Duodenal mucosa (tissue), 2 donors: ENCODE data around the gene AGFG2.
"Not testable (repeated sequence)": the region's sequence is repeated elsewhere in the genome, so short reads cannot be mapped to it uniquely, and the experiment has no call there.

Source experiments
- H3K27ac ChIP-seq: one replicate; pipeline ENCODE4 v1.7.0; 2013; ENCODE audit warnings: low read depth, low read length
- H3K27me3 ChIP-seq, 2 donors: one replicate each; pipeline ENCODE4 v1.7.0; 2013; ENCODE audit warnings: low read length in 2 of 2, control low read depth in 1 of 2; ENCODE audit not compliant: insufficient read depth in 2 of 2, control insufficient read depth in 1 of 2
- H3K36me3 ChIP-seq, 2 donors: one replicate each; pipeline ENCODE4 v1.7.0; 2013; ENCODE audit warnings: low read length in 2 of 2, control low read depth in 1 of 2; ENCODE audit not compliant: insufficient read depth in 2 of 2, control insufficient read depth in 1 of 2
- H3K4me1 ChIP-seq, 2 donors: one replicate each; pipeline ENCODE4 v1.7.0; 2013; ENCODE audit warnings: low read length in 2 of 2, control low read depth in 1 of 2; ENCODE audit not compliant: insufficient read depth in 2 of 2, control insufficient read depth in 1 of 2
- H3K4me3 ChIP-seq, 2 donors: one replicate each; pipeline ENCODE4 v1.7.0; 2013; ENCODE audit warnings: low read length in 2 of 2, low read depth in 1 of 2
- H3K9ac ChIP-seq, 2 donors: one replicate each; pipeline ENCODE4 v1.7.0; 2013; ENCODE audit warnings: low read length in 2 of 2, low read depth in 1 of 2
- H3K9me3 ChIP-seq, 2 donors: one replicate each; pipeline ENCODE4 v1.7.0; 2013; ENCODE audit warnings: low read length in 2 of 2, control low read depth in 1 of 2; ENCODE audit not compliant: control insufficient read depth in 1 of 2

AGFG2 gene

DNA sequence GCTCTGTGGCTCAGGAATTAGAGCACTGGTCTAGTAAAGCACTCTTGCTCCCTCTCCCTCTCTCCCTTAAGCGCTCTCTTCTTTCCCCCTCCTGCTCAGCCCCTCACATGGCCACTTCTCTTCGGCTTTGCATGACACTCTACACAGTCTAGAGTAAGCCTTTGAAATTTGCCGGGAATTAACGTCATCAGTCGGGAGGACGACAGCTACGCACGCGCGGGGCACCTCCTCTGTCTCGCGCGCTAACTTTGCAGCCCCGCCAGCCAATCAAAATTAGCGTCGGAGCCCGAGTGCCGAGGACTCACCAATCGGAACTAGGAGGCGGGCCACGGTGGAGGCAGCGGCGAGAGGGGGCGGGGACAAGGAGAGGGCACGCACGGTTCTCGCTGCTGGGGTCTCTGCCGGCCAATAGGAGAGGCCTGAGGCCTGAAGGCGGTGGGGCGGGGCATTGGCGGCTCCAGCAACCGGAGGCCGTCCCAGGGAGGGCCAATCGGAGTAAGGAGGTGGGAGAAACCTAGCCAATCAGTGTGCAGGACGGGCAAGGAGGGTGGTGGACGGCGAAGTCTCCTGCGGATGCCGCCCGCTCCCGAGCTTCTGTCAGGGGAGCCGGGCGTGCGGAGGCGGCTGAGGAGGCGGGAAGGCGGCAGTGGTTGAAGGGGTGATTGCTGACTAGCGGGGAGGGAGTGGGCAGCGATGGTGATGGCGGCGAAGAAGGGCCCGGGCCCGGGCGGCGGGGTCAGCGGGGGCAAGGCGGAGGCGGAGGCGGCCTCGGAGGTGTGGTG is at the start of gene AGFG2:
Gene AGFG2 (plus strand): TSS at position 550 of the 782 bp plus-strand sequence. CDS start 144 bp downstream, at position 694.
- Histone ChIP-seq H3K4me1 (peaks cover 26 to 39% of the 10 kb centered on the region in 2 donors), H3K27ac (peak within 1 kb of the TSS; percentile 73), H3K9ac (peak within 1 kb of the TSS; percentile 66), H3K27me3 (no peaks in the 10 kb centered on the region), H3K9me3 (no peaks in the 10 kb centered on the region), H3K4me3 (peak within 1 kb of the TSS; percentile 82 to 92), H3K36me3 (no peaks in the 10 kb centered on the region)

DNA sequence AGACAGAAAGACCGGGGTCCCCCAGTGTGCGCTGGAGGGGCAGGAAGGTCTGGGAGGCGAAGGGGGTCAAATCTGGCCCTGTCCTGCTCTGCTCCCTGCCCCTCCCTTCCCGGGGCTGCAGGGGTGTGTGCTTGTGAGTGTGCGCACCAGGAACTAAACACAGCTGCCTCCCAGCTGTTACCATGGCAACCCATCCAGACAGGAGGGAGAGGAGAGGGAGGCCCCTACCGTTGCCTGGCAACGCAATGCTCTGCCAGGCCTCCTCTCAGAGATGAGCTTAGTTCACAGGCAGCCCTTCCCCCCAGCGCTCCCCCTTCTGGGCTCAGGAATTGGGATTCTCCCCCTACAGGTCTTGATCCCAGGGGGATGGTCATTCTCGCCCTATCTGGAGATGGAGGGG is 49.2 kb upstream of the AGFG2 start:
- Histone ChIP-seq H3K4me3 (no peak overlapping the region), H3K36me3 (no peaks in the 10 kb centered on the region), H3K4me1 (peaks cover 8 to 9% of the 10 kb centered on the region in 2 donors), H3K9me3 (no peaks in the 10 kb centered on the region), H3K9ac (no peak overlapping the region), H3K27me3 (no peaks in the 10 kb centered on the region), H3K27ac (no peak overlapping the region)

GRCh38 chr7:100490483-100491191 is 48.4 kb upstream of the AGFG2 start:
- Histone ChIP-seq H3K4me1 (peaks cover 8 to 9% of the 10 kb centered on the region in 2 donors), H3K27me3 (no peaks in the 10 kb centered on the region), H3K9me3 (no peaks in the 10 kb centered on the region), H3K27ac (no peak overlapping the region), H3K4me3 (no peak overlapping the region), H3K36me3 (no peaks in the 10 kb centered on the region), H3K9ac (no peak overlapping the region)

DNA sequence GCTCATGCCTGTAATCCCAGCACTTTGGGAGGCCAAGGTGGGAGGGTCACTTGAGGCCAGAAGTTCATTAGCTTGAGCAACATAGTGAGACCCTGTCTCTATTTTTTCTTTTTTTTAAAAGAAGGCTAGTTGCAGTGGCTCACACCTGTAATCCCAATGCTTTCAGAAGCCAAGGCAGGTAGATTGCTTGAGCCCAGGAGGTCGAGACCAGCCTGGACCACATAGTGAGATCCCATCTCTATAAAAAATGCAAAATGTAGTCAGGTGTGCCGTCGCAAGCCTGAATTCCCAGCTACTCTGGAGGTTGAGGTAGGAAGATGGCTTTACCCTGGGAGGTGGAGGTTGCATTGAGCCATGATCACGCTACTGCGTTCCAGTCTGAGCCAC is 47.8 kb upstream of the AGFG2 start:
- Histone ChIP-seq H3K27ac (no peak overlapping the region), H3K36me3 (no peaks in the 10 kb centered on the region), H3K4me1 (peaks cover 8 to 9% of the 10 kb centered on the region in 2 donors), H3K27me3 (no peaks in the 10 kb centered on the region), H3K4me3 (no peak overlapping the region), H3K9ac (no peak overlapping the region), H3K9me3 (no peaks in the 10 kb centered on the region)

GRCh38 chr7:100492738-100493475 is 46.1 kb upstream of the AGFG2 start:
- Histone ChIP-seq H3K9me3 (no peaks in the 10 kb centered on the region), H3K4me1 (peaks cover 8 to 9% of the 10 kb centered on the region in 2 donors), H3K27ac (no peak overlapping the region), H3K4me3 (peak overlapping the region; percentile 8 to 50), H3K27me3 (no peaks in the 10 kb centered on the region), H3K36me3 (no peaks in the 10 kb centered on the region), H3K9ac (no peak overlapping the region)

DNA sequence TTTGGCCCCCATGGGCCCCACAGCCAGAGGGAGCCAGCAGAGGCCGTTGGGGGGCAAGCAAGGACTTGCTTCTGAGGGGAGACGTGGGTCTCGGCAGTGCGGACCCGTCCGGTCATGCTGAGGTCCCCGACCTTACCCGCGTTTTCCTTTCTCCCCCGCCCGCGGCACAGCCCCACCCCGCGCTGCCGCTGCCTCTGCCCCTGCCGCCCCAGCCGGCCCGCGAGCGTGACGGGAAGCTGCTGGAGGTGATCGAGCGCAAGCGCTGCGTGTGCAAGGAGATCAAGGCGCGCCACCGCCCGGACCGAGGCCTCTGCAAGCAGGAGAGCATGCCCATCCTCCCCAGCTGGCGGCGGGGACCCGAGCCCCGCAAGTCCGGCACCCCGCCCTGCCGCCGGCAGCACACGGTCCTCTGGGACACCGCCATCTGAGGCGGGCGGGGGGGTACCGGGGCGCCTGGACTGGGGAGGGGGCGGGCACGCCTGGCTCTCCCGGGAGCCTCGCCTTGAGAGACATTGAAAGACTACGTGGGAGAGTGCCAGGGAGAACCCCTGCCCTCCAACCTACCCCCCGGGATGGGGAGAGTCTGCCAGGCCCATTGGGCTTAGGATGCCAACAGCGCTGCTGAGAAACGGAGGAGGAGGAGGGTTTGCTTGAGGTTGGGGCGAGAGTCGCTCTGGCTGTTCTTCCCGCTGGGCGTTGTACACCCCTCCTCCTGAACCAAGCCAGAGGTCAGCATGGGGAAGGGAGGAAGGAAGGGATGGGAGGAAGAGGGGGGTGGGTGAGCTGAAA is 45.3 kb upstream of the AGFG2 start:
- Histone ChIP-seq H3K9me3 (no peaks in the 10 kb centered on the region), H3K9ac (no peak overlapping the region), H3K27ac (no peak overlapping the region), H3K4me1 (peaks cover 8 to 9% of the 10 kb centered on the region in 2 donors), H3K4me3 (peak overlapping the region; percentile 8 to 50), H3K36me3 (no peaks in the 10 kb centered on the region), H3K27me3 (no peaks in the 10 kb centered on the region)

GRCh38 chr7:100496509-100496908 is 42.5 kb upstream of the AGFG2 start:
- Histone ChIP-seq H3K4me3 (no peak overlapping the region), H3K27ac (no peak overlapping the region), H3K4me1 (peaks cover 8 to 9% of the 10 kb centered on the region in 2 donors), H3K36me3 (no peaks in the 10 kb centered on the region), H3K9ac (no peak overlapping the region), H3K9me3 (no peaks in the 10 kb centered on the region), H3K27me3 (no peaks in the 10 kb centered on the region)

DNA sequence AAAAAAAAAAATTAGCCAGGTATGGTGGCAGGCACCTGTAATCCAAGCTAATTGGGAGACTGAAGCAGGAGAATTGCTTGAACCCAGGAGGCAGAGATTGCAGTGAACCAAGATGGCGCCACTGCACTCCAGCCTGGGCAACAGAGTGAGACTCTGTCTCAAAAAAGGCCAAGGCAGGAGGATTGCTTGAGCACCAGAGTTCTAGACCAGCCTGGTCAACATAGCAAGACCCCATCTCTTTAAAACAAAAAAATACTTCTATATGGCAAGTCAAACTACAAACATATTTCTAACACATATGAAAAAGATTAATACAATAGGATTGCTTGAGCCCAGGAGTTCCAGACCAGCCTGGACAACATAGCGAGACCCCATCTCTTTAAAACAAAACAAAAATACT is 38.3 kb upstream of the AGFG2 start:
- H3K27ac ChIP-seq, H3K27me3 ChIP-seq, H3K4me3 ChIP-seq, H3K4me1 ChIP-seq, H3K9ac ChIP-seq, H3K9me3 ChIP-seq, H3K36me3 ChIP-seq: not testable (repeated sequence)

DNA sequence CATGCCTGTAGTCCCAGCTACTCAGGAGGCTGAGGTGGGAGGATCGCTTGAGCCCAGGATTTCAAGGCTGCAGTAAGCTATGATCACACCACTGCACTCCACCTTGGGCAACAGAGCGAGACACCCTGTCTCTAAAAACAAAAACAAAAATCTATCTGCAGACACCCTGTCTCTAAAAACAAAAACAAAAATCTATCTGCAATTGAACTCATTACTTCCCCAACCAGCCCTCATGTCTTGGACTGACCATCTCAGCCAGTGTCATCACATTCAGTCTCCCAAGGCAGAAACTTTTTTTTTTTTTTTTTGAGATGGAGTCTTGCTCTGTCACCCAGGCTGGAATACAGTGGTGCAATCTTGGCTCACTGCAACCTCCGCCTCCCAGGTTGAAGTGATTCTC is 35.0 kb upstream of the AGFG2 start:
- not testable (repeated sequence) for H3K9me3 ChIP-seq, H3K36me3 ChIP-seq, H3K27ac ChIP-seq, H3K9ac ChIP-seq, H3K4me1 ChIP-seq, H3K27me3 ChIP-seq, H3K4me3 ChIP-seq
